Pancreas (tissue), 10 donors: Measurements from ENCODE around the gene ACBD5. TPM values are rescaled to one million over a fixed set of nuclear protein-coding genes. Genes with fewer than 3 reads are reported as not detected.

Experiments used
- ATAC-seq, 4 donors: fragments of 200-7000 bp; cut with Tn5 transposase; one replicate each; pipeline versions ENCODE4 v1.8.0 to v1.9.1; 2020; ENCODE audit warnings: mild to moderate bottlenecking in 4 of 4, moderate library complexity in 4 of 4
- DNase-seq, 6 donors: peaks; one replicate each; pipeline ENCODE4 v3.0.0-alpha.2; 2020
- FAIRE-seq: peaks from 2 replicates; lab custom pipeline; 2012; peaks lifted over from hg19 to GRCh38; lab: Jason Lieb, UNC
- H3K27ac ChIP-seq, 4 donors: fragments of 200-600 bp; sonication (generic); 1 replicate in 3 of 4; 2 replicates in 1 of 4; pipeline versions ENCODE4 v1.5.0 to v1.8.0; 2020
- H3K27me3 ChIP-seq, 4 donors: fragments of 200-600 bp; one replicate each; pipeline ENCODE4 v1.8.0; 2021
- H3K36me3 ChIP-seq, 3 donors: fragments of 200-600 bp; sonication (generic) in 1 of 3; one replicate each; pipeline versions ENCODE4 v1.5.0 to v1.8.0; 2020 to 2021
- H3K4me1 ChIP-seq, 3 donors: fragments of 200-600 bp; one replicate each; pipeline ENCODE4 v1.8.0; 2021
- H3K4me3 ChIP-seq, 4 donors: fragments of 200-600 bp; sonication (generic) in 2 of 4; one replicate each; pipeline versions ENCODE4 v1.5.0 to v1.8.0; 2020 to 2021
- H3K9me3 ChIP-seq, 4 donors: fragments of 200-600 bp; one replicate each; pipeline ENCODE4 v1.8.0; 2021
- WGBS, 2 donors: extraction: QIAGEN DNeasy Blood & Tissue Kit; methylation state at CpG; one replicate each; pipeline ENCODE4 v1.1.7; 2013; 5-methylcytosine and 5-hydroxymethylcytosine counted together
- intact Hi-C, 3 donors: fragments of 100-400 bp; cut with DNase I; formaldehyde crosslinking; loops; one replicate each; pipeline versions ENCODE4 v1.11.1 to v1.14.2; 2022
- polyA plus RNA-seq, 2 donors: library from polyadenylated mRNA; stranded (reverse); fragments of 200-250 nt; gene quantifications; one replicate each; pipeline ENCODE4 v1.2.3, GENCODE V29; 2013
- total RNA-seq, 6 donors: library from RNA; stranded (reverse); fragmentation: NEBNext Ultra II Directional in 4 of 6; extraction: Animal tissue kit (Norgen Biotek cat#: 25700) in 4 of 6; gene quantifications; one replicate each; pipeline versions ENCODE4 v1.2.1 to v1.2.4, GENCODE V29; 2021 to 2023
- TF ChIP-seq, protein P1 (sequence below), 4 donors: fragments of 200-600 bp; sonication (generic) in 3 of 4; IDR thresholded peaks; one replicate each; pipeline versions ENCODE4 v1.5.0 to v1.8.0; 2021; ENCODE audit warnings: antibody characterized with exemption in 4 of 4
- donor health status: healthy with polysubstance abuse.
- donor health status: DM: no; HTN: no; CAD: no; lungs with moderate emphysema.
- donor health status: DM: no; HTN: no; CAD: no.
- donor health status: control.
- donor health status: control.
- donor health status: Bipolar disorder and iron deficiency.
- donor health status: DM: yes; HTN: yes; CAD: no.
- donor health status: DM: no; HTN: no; CAD: no.
- donor health status: DM: no; HTN: no; CAD: no.
- donor health status: DM: yes; HTN: yes; CAD: no.

ACBD5 gene
- total and polyA plus RNA-seq, 8 donors, result 5.2 to 14.7 (median 9.2) TPM

DNA sequence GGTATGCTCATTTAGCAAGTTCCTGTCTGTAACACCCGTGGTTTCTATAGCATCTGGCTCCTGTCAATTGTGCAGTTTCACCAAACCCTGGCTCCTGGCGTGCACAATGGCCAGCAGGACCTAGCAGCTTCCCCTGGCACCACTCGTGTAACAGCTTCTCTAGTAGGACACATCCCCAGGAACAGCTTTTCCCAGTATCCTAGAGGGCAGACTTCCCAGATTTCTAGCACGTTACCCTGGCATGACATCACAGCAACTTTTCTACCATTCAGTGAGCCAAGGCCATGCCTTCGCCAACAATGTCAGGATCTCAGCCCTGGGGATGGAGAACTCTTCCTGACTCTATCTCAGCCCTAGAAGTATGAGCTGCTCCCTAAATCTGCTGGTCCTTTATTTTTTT, 92.9 kb downstream of the ACBD5 start:
- peaks cover 0 to 10% (median 7%) of the 10 kb centered on the region in 3 donors for H3K4me1 ChIP-seq
- H3K4me3 ChIP-seq, result no peak overlapping the region
- H3K27me3 ChIP-seq, result no peaks in the 10 kb centered on the region
- H3K27ac ChIP-seq, result no peak overlapping the region
- no peaks in the 10 kb centered on the region for H3K9me3 ChIP-seq
- no peak for DNase-seq
- WGBS, 2 donors, result 90 to 96% methylated on average over 5 of the region's 5 CpGs
- TF ChIP-seq, protein P1, sequence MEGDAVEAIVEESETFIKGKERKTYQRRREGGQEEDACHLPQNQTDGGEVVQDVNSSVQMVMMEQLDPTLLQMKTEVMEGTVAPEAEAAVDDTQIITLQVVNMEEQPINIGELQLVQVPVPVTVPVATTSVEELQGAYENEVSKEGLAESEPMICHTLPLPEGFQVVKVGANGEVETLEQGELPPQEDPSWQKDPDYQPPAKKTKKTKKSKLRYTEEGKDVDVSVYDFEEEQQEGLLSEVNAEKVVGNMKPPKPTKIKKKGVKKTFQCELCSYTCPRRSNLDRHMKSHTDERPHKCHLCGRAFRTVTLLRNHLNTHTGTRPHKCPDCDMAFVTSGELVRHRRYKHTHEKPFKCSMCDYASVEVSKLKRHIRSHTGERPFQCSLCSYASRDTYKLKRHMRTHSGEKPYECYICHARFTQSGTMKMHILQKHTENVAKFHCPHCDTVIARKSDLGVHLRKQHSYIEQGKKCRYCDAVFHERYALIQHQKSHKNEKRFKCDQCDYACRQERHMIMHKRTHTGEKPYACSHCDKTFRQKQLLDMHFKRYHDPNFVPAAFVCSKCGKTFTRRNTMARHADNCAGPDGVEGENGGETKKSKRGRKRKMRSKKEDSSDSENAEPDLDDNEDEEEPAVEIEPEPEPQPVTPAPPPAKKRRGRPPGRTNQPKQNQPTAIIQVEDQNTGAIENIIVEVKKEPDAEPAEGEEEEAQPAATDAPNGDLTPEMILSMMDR (IDR thresholded peaks at IDR 0.05), result no peak
- intact Hi-C loops, result no loop called here
- FAIRE-seq, result no peak
- ATAC-seq, result no peak
- H3K36me3 ChIP-seq, result peaks cover 0 to 34% (median 9%) of the 10 kb centered on the region in 3 donors

DNA sequence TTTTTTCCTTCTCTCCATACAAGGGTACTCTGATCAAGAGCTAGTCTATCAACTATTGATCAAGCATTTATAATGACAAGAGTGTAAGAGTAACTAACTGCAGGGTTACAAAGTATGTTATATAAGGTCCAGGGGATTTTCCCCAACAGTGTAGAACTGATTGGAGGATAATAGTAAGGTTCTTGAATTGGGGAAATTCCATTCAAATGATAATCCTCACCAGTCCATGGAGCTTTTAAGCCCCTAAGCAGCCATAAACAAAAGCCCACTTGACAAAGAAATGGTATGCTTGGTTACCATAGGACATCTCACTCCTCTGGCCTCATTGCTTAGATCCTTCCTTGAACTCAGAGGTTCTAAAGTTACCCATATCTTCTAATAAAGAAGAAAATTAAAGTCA, 94.7 kb downstream of the ACBD5 start:
- H3K36me3 ChIP-seq, result peaks cover 0 to 34% (median 9%) of the 10 kb centered on the region in 3 donors
- intact Hi-C loops, result no loop called here
- DNase-seq (no peak), FAIRE-seq (no peak), ATAC-seq (no peak)
- H3K9me3 ChIP-seq, result no peaks in the 10 kb centered on the region
- TF ChIP-seq, protein P1 (IDR thresholded peaks at IDR 0.05), result no peak
- H3K4me3 ChIP-seq, result no peak overlapping the region
- no peaks in the 10 kb centered on the region for H3K4me1 ChIP-seq
- no peaks in the 10 kb centered on the region for H3K27me3 ChIP-seq
- no peak overlapping the region for H3K27ac ChIP-seq

Other genes starting within 250 kb of the ACBD5 start
- gene ANKRD26, start 140.3 kb downstream of the ACBD5 start, total RNA-seq, result 1 to 10 TPM; 1.7 to 5.4 (median 3.9) TPM
- 1 to 10 TPM; 2.0 to 2.3 TPM for gene ANKRD26, start 140.3 kb downstream of the ACBD5 start, polyA plus RNA-seq
- 10 to 100 TPM; 34.2 to 58.0 (median 49.9) TPM for gene YME1L1, start 86.4 kb downstream of the ACBD5 start, total RNA-seq
- 10 to 100 TPM; 11.9 to 29.6 TPM for gene YME1L1, start 86.4 kb downstream of the ACBD5 start, polyA plus RNA-seq
- gene MASTL, start 85.4 kb downstream of the ACBD5 start, total RNA-seq, result 1 to 10 TPM; 1.6 to 3.7 (median 2.1) TPM
- 1 to 10 TPM; 1.3 to 3.2 TPM for gene MASTL, start 85.4 kb downstream of the ACBD5 start, polyA plus RNA-seq